CD4-positive, alpha-beta T cell treated with Interferon gamma for 1 hour (primary cell): ENCODE measurements around the gene COLGALT1.
A peak's percentile ranks its signal among the peaks of the same experiment; 100 is the strongest.
"Not testable (repeated sequence)": the region's sequence is repeated elsewhere in the genome, so short reads cannot be mapped to it uniquely, and the experiment has no call there.

Source experiments
- DNase-seq: peaks from one replicate; pipeline ENCODE4 v3.0.0-alpha.2; 2020

The COLGALT1 gene

DNA sequence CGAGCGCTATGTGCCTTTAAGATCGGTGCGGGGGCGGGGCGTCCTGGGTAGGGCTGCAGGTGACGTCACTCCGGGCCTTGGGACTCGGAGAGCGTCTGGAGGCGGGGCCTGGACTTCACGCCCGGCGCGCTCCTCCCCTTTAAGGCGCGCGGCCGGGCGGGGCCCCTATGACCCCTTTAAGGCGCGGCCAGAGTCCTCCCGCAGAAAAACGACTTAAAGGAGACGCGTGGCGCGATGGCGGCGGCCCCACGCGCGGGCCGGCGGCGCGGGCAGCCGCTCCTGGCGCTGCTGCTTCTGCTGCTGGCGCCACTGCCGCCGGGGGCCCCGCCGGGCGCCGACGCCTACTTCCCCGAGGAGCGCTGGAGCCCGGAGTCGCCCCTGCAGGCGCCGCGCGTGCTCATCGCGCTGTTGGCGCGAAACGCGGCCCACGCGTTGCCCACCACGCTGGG is at the start of gene COLGALT1:
Gene COLGALT1 (plus strand): TSS at position 170 of the 449 bp plus-strand sequence. CDS start 65 bp downstream, at position 235.
- DNase-seq: peak; percentile 97

DNA sequence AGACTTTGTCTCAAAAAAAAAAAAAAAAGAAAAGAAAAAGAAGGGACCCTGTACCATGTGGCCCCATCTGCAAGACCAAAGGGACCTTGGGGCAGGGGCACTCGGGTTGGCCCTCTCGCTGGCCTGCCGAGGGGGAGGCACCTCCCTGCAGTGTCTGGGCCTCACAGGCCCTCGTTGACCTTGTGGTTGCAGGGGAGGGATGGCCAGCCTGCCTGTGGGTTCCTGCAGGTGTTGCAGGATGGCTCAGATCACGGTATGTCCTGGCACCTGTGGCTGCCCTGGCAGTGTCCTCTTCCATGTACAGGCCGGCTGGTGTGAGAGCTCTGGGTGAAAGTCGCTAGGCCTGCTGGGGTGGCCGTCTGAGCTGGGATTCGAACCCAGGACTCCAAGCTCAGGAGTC is 48.7 kb upstream of the COLGALT1 start:
- no peak for DNase-seq

DNA sequence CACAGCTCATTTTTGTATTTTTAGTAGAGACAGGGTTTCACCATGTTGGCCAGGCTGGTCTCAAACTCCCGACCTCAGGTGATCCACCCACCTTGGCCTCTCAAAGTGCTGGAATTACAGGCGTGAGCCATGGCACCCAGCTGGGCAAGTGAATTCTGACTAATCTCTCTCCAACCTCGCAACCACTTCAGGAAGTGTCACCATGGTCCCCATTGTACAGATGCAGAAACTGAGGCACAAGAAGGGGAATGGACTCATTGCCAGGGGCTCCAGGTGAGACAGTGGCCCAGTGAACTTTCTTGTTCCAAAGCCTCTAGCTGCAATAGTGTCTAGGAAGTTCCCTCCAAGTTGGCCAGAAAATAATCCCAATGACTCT is 46.9 kb upstream of the COLGALT1 start:
- not testable (repeated sequence) for DNase-seq

DNA sequence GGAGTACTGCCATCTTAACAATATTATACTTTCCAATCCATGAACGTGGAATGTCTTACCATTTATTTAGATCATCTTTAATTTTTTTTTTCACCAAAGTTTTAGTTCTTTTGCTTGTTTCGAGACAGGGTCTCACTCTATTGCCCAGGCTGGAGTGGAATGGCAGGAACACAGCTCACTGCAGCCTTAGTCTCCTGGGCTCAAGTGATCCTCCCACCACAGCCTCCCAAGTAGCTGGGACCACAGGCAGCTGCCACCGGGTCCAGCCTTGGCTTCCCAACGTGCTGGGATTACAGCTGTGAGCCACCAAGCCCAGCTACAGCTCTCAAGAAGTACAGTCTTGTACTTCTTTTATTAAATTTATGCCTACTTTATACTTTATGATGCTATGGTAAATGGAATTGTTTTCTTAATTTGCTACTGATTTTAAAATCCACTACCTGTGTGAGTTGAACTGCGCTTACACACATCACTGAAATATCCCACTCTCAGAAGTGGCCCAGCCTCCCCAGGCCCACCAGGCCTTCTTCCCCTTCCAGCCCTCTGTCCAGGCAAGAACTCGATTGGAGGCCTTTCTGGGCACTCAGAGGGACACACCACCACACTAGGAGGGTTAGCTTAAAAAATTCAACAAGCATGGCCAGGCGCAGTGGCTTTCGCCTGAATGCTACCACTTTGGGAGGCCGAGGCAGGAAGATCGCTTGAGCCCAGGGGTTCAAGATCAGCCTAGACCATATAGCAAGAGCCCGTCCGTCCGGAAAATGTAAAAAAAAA is 45.0 kb upstream of the COLGALT1 start:
- no peak for DNase-seq

DNA sequence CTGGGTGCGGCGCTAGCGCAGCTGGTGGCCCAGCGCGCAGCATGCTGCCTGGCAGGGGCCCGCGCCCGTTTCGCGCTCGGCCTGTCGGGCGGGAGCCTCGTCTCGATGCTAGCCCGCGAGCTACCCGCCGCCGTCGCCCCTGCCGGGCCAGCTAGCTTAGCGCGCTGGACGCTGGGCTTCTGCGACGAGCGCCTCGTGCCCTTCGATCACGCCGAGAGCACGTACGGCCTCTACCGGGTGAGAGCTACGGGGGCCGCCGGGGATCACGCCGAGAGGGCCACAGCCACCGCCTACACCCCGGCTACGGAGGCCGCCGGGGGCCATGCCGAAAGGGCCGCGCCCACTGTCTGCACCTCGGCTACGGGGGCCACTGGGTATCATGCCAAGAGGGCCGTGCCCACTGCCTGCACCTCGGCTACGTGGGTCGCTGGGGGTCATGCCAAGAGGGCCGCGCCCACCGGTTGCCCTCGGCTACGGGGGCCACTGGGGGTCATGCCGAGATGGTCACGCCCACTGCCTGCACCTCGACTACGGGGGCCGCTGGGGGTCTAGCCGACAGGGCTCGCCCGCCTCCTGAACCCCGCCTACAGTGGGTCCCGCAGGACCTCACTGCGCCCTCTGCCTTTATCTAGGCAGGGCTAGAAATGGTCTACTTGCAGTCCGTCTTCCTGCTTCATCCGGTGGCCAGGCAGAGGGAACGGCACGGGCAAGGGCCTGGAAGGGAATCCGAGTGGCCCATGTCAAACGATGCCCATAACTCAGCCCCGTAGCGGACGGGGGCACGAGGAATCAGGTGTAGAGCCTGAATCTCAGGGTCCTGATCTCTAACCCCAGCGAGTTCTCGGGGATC is 43.5 kb upstream of the COLGALT1 start:
- peak; percentile 91 for DNase-seq

- no peak for DNase-seq
These were observed 42.9 kb upstream of the COLGALT1 start for GRCh38 chr19:17512574-17512939.

DNA sequence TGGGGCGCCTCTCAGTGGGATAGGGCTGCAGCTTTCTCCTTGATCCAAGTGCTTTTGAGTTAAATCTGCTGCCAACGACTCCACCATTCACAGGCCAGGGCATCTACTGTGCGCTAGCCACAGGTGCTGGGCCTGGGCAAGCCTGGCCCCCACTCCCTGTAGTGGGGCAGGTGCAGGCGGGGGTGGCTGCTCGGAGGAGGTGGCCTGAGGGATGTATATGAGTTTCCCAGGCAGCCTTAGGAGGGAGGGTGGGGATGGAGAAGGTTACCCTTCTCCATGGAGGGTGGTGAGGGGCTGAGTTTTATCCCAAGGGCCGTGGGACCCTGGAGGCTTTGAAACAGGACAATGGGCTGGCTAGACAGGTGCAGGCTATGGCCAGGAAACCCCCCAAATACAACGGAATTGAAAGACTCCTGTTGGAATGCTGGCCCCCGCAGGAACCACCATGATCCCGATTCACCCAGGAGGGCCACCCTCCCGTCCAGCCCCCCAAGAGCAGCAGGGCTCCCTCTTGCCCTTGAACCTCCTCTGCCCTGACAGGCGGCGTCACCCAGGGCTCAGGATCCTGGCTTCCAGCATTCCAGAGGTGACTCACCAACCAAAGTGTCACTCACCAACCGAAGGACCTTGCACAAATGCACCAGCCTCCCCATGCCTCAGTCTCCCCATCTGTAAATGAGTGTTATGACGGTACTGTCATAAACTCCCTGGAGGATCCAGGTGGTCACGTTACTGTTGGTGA is 39.9 kb upstream of the COLGALT1 start:
- no peak for DNase-seq

GRCh38 chr19:17517898-17518297 is 37.6 kb upstream of the COLGALT1 start:
- DNase-seq: no peak

DNA sequence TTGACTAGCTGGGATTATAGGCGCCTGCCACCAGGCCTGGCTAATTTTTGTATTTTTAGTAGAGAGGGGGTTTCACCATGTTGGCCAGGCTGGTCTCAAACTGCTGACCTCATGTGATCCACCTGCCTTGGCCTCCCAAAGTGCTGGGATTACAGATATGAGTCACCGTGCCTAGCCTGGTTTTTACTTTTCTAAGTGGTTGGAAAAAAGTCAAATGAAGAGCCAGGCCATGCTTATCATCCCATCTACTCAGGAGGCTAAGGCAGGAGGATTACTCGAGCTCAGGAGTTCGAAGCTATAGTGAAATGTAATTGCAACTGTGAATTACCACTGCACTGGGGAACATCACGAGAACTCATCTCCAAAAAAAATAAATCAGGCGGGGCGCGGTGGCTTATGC is 36.8 kb upstream of the COLGALT1 start:
- not testable (repeated sequence) for DNase-seq

DNA sequence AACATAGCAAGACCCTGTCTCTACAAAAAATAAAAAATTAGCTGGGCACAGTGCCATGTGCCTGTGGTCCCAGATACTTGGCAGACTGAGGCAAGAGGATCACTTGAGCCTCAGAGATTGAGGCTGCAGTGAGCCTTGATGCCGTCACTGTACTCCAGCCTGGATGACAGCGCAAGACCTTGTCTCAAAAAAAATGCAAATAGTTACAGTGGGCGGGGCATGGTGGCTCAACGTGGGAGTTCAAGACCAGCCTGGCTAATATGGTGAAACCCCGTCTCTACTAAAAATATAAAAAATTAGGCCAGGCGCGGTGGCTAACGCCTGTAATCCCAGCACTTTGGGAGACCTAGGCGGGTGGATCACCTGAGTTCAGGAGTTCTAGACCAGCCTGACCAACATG is 35.5 kb upstream of the COLGALT1 start:
- no peak for DNase-seq

- no peak for DNase-seq
These were observed 34.6 kb upstream of the COLGALT1 start for GRCh38 chr19:17520865-17521264.

- DNase-seq: peak; percentile 72
These were observed 32.2 kb upstream of the COLGALT1 start for GRCh38 chr19:17522988-17523872.

DNA sequence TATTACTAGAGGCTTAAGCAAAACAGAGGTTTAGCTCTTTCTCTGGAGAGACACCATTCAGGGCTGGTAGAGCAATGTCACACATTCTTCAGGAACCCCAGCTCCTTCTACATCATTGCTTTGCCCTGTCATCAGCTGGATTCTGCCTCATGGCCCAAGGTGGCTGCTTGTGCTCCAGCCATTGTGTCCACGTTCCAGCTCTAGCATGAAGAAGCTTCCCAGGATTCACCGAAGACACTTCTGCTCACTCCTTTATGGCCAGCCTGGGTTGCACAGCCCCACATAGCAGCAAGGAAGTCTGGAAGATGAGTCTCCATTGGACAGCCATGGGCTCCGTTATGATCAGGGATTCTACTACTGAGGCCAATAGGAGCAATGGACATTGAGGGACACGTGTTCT is 30.8 kb upstream of the COLGALT1 start:
- no peak for DNase-seq

DNA sequence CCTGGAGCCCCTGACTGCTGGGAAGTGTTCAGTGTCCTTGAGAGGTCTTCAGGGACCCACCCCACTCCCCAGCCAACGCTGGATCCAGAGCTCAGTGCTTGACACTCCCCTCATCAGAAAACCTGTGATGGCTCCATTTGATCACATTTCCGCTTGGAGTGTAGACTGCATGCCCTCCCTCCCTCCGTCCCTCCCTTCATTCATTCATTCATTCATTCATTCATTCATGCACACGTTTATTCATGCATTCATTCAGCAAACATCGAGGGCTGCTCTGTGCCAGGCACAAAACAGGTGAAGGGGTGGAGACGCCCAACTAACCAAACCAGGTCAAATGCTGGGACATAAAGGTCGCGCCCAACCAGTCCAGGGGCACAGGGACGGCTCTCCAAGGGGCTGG is 30.3 kb upstream of the COLGALT1 start:
- no peak for DNase-seq

DNA sequence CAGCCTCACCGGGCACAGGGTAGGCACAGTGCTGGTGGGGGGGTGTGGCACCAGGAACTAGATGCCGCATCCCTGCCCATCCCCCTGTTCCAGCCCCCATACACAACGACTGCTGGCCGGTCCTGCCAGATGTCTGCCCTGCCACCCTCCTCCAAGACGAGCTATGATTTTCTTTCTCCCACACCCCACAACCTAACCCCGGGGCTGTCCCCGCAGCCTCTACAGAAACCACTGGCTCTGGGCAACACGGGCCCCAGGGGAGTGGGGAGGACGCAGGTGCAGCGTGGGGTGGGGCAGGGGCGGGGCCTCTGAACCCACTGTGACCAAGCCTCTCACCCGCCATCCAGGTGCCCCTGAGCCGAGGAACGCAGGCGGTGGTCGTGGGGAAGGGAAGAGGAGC is 28.5 kb upstream of the COLGALT1 start:
- peak; percentile 74 for DNase-seq

GRCh38 chr19:17527326-17527725 is 28.1 kb upstream of the COLGALT1 start:
- DNase-seq: no peak

GRCh38 chr19:17528610-17529009 is 26.8 kb upstream of the COLGALT1 start:
- DNase-seq: no peak

DNA sequence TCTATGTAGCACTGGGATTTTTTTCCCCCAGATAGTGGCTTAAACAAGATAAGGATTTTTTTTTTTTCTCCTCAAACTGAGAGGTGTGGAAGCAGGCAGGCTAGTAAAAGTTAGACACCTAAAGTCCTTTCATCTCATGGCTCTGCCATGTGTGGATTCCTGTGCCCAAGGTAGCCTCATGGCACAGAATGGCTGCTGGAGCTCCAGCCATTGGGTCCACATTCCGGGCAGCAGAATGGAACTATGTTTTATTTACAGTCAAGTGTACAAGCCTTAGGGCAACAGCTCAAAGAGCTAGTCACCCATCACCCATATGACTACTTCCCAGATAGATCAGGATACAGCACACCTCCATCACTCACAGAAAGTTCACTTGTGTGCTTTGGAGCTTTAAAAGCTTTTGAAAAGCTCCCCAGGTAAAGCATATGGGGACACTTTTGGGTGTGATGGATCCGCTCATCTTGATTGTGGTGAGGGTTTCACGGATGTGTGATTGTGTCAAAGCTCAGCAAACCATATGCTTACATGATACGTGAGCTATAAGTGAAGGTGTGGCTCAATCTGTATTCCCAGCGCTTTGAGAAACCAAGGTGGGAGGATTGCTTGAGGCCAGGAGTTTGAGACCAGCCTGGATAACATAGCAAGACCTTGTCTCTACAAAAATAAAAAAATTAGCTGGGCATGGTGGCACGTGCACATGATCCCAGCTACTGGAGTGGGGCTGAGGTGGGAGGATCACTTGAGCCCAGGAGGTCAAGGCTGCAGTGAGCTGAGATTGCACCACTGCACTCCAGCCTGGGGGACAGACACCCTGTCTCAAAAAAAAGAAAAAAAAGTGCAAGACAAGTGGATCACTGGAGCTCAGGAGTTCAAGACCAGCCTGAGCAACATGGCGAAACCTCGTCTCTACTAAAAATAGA is 25.9 kb upstream of the COLGALT1 start:
- no peak for DNase-seq

- DNase-seq: no peak
These were observed 24.9 kb upstream of the COLGALT1 start for GRCh38 chr19:17530586-17530985.

- DNase-seq: no peak
These were observed 23.3 kb upstream of the COLGALT1 start for GRCh38 chr19:17532116-17532515.

GRCh38 chr19:17532557-17532956 is 22.9 kb upstream of the COLGALT1 start:
- no peak for DNase-seq
